Measurements from ENCODE around the gene FMO1.

FMO1 gene

DNA sequence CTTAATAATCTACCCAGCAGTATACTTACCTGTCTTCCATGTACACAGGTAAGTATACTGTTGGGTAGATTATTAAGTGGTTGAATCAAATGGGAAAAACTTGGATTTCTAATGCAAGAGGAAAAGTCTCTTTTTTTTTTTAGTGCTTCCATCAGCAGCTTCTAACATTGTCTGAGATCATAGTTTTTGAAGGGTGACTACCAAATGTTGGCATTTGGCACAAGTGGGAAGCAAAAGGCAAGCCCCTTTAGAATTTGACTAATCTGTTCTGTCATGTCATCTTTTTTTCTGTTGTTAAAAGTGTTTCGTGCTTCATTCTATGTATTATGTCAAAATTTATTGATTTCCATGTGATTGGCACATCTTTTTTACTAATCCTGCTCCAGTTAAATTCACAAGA, 547 bp downstream of the FMO1 start:
- H4K20me1 ChIP-seq (ENCODE audit: insufficient read depth, low read length), result no peaks in the 10 kb centered on the region
- TF ChIP-seq EZH2 (optimal IDR thresholded peaks at IDR 0.05; ENCODE audit: low read depth, low read length) (no peak), EZH2phosphoT487 (IDR thresholded peaks at IDR 0.05; ENCODE audit: low read length) (no peak)
- TF ChIP-seq, protein P1, sequence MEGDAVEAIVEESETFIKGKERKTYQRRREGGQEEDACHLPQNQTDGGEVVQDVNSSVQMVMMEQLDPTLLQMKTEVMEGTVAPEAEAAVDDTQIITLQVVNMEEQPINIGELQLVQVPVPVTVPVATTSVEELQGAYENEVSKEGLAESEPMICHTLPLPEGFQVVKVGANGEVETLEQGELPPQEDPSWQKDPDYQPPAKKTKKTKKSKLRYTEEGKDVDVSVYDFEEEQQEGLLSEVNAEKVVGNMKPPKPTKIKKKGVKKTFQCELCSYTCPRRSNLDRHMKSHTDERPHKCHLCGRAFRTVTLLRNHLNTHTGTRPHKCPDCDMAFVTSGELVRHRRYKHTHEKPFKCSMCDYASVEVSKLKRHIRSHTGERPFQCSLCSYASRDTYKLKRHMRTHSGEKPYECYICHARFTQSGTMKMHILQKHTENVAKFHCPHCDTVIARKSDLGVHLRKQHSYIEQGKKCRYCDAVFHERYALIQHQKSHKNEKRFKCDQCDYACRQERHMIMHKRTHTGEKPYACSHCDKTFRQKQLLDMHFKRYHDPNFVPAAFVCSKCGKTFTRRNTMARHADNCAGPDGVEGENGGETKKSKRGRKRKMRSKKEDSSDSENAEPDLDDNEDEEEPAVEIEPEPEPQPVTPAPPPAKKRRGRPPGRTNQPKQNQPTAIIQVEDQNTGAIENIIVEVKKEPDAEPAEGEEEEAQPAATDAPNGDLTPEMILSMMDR (IDR thresholded peaks at IDR 0.05; ENCODE audit: low read length), result no peak
- H3K36me3 ChIP-seq (replicated peaks; ENCODE audit: insufficient read depth, low read length), result no peaks in the 10 kb centered on the region
- no peaks in the 10 kb centered on the region for H3K9me3 ChIP-seq (replicated peaks; ENCODE audit: insufficient read depth, low read length)
- no peak for DNase-seq
- no peak overlapping the region for H3K9ac ChIP-seq (ENCODE audit: low read length)
- H3K4me1 ChIP-seq (ENCODE audit: low read length), result peaks cover 19% of the 10 kb centered on the region
- H3K79me2 ChIP-seq (ENCODE audit: low read length), result no peaks in the 10 kb centered on the region
- no peaks in the 10 kb centered on the region for H3K9me2 ChIP-seq (replicated peaks; ENCODE audit: insufficient read depth, low read length)
- no peak overlapping the region for H3K4me2 ChIP-seq (ENCODE audit: low read depth, low read length)
- no peak overlapping the region for H2AFZ ChIP-seq (ENCODE audit: low read length)
- H3F3A ChIP-seq (ENCODE audit: insufficient read depth, low read length), result peaks cover 23% of the 10 kb centered on the region
- H3K27ac ChIP-seq (ENCODE audit: low read length), result no peak overlapping the region
- no peaks in the 10 kb centered on the region for H3K27me3 ChIP-seq (replicated peaks; ENCODE audit: insufficient read depth, low read length)
- no peak overlapping the region for H3K4me3 ChIP-seq (ENCODE audit: low read length)

DNA sequence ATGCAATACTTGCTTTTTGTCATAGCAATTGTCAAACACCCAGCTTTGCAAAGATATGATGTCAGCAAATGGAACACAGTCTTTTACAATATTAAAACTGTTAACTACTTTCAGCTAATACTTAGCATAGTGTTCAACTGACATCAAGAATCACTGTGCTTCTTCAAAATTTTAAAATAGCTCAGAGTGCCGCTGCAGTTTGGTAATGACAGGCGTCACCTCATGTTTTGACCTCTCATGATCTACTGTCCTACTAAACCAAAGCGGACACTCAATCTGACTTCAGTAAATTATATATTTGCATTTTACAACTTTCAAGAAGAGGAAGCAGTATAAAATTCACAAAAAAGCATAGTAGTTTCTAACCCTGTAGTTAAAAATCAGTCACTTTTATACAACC, 2.0 kb downstream of the FMO1 start:
- no peak for DNase-seq
- H4K20me1 ChIP-seq (ENCODE audit: insufficient read depth, low read length), result no peaks in the 10 kb centered on the region
- no peaks in the 10 kb centered on the region for H3K9me2 ChIP-seq (replicated peaks; ENCODE audit: insufficient read depth, low read length)
- H3K9ac ChIP-seq (ENCODE audit: low read length), result no peak overlapping the region
- peaks cover 33% of the 10 kb centered on the region for H3F3A ChIP-seq (ENCODE audit: insufficient read depth, low read length)
- no peak overlapping the region for H2AFZ ChIP-seq (ENCODE audit: low read length)
- no peak overlapping the region for H3K4me3 ChIP-seq (ENCODE audit: low read length)
- H3K27ac ChIP-seq (ENCODE audit: low read length), result no peak overlapping the region
- H3K79me2 ChIP-seq (ENCODE audit: low read length), result no peaks in the 10 kb centered on the region
- H3K27me3 ChIP-seq (replicated peaks; ENCODE audit: insufficient read depth, low read length), result no peaks in the 10 kb centered on the region
- no peak overlapping the region for H3K4me2 ChIP-seq (ENCODE audit: low read depth, low read length)
- H3K36me3 ChIP-seq (replicated peaks; ENCODE audit: insufficient read depth, low read length), result no peaks in the 10 kb centered on the region
- no peaks in the 10 kb centered on the region for H3K9me3 ChIP-seq (replicated peaks; ENCODE audit: insufficient read depth, low read length)
- TF ChIP-seq EZH2phosphoT487 (IDR thresholded peaks at IDR 0.05; ENCODE audit: low read length), result no peak
- TF ChIP-seq EZH2 (optimal IDR thresholded peaks at IDR 0.05; ENCODE audit: low read depth, low read length), result no peak
- TF ChIP-seq, protein P1 (IDR thresholded peaks at IDR 0.05; ENCODE audit: low read length), result no peak
- H3K4me1 ChIP-seq (ENCODE audit: low read length), result peaks cover 25% of the 10 kb centered on the region

DNA sequence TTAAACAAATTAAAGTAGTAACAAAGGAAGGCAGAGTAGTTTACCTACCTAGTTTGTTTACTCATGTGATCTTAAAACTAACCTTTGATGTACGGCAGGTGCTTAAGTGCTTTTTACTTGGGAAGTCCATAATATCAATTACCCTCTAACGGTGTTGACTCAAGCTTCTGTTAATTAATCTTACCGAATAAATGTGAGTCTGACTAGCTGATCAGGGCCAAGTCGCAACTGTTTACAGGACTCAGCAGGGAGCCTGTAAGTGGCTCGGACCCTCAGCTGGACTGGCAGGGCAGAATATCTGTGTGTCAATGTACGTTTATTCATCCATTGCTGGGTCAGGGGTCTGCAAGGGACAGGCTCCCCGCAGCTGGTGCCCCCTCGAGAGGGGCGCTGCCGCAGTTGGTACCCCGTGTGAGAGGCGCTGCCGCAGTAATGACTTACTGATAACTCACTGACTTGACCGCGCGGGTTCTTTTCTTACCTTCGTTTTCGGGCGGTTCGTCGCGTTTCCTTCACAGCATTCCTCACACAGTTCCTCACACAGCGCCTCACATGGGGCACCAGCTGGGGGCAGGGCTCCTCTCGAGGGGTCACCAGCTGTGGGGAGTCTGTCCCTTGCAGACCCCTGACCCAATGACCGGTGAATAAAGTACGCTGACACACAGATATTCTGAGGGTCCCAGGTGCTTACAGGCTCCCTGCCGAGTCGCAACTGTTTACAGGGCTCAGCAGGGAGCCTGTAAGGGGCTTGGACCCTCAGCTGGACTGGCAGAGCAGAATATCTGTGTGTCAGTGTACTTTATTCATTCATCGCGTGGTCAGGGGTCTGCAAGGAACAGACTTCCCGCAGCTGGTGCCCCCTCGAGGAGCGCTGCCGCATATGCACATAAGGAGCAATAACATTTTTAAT, 3.0 kb downstream of the FMO1 start:
- Histone ChIP-seq H3K4me3 (ENCODE audit: low read length) (peak overlapping the region; percentile 64), H3K36me3 (replicated peaks; ENCODE audit: insufficient read depth, low read length) (no peaks in the 10 kb centered on the region), H4K20me1 (ENCODE audit: insufficient read depth, low read length) (no peaks in the 10 kb centered on the region), H3K27me3 (replicated peaks; ENCODE audit: insufficient read depth, low read length) (no peaks in the 10 kb centered on the region), H3K9me3 (replicated peaks; ENCODE audit: insufficient read depth, low read length) (no peaks in the 10 kb centered on the region), H3K9me2 (replicated peaks; ENCODE audit: insufficient read depth, low read length) (no peaks in the 10 kb centered on the region), H3K79me2 (ENCODE audit: low read length) (no peaks in the 10 kb centered on the region), H3K4me1 (ENCODE audit: low read length) (peaks cover 32% of the 10 kb centered on the region), H3K27ac (ENCODE audit: low read length) (peak overlapping the region; percentile 87), H2AFZ (ENCODE audit: low read length) (peak overlapping the region; percentile 90), H3K4me2 (ENCODE audit: low read depth, low read length) (peak overlapping the region; percentile 94), H3K9ac (ENCODE audit: low read length) (peak overlapping the region; percentile 69), H3F3A (ENCODE audit: insufficient read depth, low read length) (peaks cover 33% of the 10 kb centered on the region)
- peak; percentile 83 for DNase-seq
- TF ChIP-seq, protein P1 (IDR thresholded peaks at IDR 0.05; ENCODE audit: low read length), result peak; percentile 71
- TF ChIP-seq EZH2 (optimal IDR thresholded peaks at IDR 0.05; ENCODE audit: low read depth, low read length) (no peak), EZH2phosphoT487 (IDR thresholded peaks at IDR 0.05; ENCODE audit: low read length) (no peak)

All from MM.1S (cell line).